ENCODE measurements around the gene DNAAF1.
"Not testable (repeated sequence)": the region's sequence is repeated elsewhere in the genome, so short reads cannot be mapped to it uniquely, and the experiment has no call there.

Gene DNAAF1

GRCh38 chr16:84144859-84145639 lies at the start of gene DNAAF1, which contains the start of gene HSDL1:
TSS of gene DNAAF1 (plus strand) at chr16:84145308. CDS start at chr16:84145441, 133 bp downstream.
TSS of gene HSDL1 (minus strand) at chr16:84145177. CDS start at chr16:84131321, 13,856 bp downstream.
- DNase-seq (ENCODE audit: low spot score) = peak; percentile 86

DNA sequence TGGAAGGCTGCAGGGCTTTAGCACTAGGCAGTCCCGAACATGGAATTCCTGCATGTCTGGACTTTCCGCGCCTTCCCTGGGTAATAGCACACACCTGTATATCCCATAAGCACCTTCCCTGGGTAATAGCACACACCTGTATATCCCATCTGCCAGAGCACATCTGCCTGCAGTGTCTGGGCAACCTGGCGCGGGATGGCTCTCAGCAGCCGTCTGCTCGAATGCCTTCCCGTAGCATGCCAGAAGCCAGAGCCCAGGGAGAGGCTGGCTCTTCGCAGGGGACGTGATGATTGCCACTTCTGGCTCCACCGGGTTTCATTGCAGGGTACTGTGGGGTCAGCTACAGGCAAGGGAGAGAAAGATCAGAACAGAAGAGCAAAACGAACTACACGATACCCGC lies 49.6 kb upstream of the DNAAF1 start:
- DNase-seq (ENCODE audit: low spot score) = no peak

- peak; percentile 6 for DNase-seq (ENCODE audit: low spot score)
These were observed 48.6 kb upstream of the DNAAF1 start for GRCh38 chr16:84096447-84097005.

DNA sequence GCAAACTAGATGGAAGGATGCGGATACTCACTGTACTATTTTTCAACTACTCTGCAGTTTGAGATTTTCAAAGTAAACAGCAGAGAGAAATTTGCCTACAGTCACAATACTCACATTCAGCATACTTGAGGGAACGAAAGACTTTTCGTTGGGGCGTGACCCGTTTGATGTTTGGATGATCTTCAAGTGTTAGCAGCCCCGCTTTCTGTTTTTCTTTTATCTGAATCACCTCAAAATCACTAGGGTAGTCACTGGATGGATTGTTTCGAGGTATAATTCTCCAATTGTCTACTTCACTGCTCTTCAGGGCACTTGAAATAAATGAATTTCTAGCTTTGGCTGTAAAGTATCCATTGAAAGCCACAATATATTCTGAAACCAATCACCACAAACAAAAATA lies 46.2 kb upstream of the DNAAF1 start:
- no peak for DNase-seq (ENCODE audit: low spot score)

DNA sequence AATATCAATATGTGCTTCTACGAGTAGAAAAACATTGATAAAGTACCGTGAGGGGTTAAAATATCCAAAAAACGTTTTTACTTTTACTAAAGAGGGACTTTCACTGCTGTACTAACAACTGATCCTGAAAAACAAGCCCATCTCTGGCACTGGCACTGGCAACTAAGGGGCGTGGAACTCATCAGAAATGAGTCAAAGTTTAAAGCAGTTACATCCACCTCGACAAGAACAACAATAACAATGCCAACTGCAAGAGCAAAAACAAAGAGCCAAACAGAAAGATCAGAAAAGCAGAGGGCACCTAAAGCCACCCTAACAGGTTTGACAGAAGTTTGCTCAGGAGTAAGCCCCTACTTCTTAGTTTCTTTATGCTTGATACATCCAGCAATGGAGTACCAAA lies 41.4 kb upstream of the DNAAF1 start:
- no peak for DNase-seq (ENCODE audit: low spot score)

DNA sequence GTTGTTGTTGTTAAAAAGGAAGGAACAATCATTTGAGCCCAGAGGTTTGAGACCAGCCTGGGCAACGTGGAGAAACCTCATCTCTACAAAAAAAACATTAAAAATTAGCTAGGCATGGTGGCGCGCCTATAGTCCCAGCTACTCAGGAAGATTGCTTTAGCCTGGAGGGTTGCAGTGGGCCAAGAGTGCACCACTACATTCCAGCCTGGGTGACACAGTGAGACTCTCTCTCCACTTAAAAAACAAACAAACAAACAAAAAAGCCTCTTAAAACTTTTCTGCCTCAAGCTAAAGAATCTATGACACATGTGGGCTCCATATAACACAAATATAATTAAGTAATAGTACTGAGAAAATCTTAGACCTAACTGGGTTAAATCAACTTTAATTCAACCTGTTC lies 40.9 kb upstream of the DNAAF1 start:
- DNase-seq (ENCODE audit: low spot score) = no peak

DNA sequence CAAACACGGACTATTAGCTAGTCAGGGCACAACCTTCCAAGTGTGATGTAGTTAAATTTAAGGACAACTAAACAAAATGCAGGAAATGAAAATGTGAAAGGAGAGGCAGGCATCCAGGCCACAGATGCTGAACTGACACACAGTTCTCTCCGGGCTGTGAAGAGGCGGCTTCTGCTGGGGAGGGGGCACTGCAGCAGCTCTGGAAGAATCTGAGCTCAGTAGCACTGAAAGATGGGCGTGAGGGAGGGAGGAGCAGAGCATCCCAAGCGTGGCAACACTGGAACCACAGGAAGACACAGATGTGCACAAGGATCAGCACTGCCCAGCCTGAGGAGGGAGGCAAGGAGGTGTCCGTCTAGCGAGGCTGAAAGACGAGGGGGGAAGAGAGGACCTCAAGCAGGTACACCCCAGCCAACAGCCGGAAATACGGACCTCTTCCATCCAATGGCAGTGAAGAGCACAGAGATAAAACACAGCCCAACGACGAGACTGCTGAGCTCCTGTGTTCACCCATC lies 39.8 kb upstream of the DNAAF1 start:
- no peak for DNase-seq (ENCODE audit: low spot score)

GRCh38 chr16:84105948-84106740 lies 39.0 kb upstream of the DNAAF1 start:
- DNase-seq (ENCODE audit: low spot score) = no peak

DNA sequence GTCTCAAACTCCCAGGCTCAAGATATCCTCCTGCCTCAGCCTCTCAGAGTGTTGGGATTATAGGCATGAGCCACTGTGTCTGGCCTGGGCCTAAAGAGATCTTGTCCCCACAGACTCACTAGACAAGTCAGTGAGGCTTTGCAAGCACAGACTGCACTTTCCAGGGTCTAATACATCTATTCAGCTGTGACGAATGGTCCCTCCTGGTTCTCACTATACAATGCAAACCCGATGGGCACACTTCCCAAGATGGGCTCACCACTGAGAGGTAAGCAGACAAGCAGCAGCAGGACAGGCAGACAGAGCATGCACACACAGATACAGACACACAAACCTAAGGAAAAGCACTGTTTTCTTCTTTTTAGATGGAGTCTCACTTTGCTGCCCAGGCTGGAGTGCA lies 37.2 kb upstream of the DNAAF1 start:
- no peak for DNase-seq (ENCODE audit: low spot score)

DNA sequence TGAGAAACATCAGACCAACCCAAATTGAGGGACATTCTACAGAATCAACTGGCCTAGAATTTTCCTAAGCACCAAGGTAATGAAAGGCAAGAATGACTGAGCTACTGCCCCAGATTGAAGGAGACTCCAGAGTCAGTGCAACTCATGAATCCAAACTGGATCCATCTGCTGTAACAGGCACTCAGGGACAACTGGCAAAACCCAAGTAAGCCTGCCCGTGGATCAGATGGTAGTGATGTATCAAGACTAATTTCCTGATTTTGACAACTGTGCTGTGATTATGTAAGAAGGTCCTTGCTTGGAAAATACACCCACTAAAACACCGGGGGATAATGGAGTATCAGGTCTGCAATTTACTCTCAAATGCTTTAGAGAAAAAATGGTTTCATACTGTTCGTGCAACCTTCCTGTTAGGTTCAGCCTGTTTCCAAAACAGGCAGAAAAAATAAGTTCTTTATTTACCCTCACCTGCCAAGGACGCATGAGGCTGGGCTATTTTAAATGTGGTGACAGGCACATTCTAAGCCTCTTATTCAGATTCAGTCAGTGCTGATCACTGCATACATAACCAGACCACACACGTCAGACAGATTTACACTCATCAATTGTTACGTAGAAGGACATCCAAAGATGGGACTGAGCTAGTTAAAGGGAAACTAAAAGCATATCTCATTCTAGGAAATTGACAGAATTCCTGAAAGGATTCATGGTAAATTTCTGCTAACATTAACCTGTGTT lies 35.3 kb upstream of the DNAAF1 start:
- peak; percentile 51 for DNase-seq (ENCODE audit: low spot score)

- DNase-seq (ENCODE audit: low spot score) = no peak
These were observed 34.6 kb upstream of the DNAAF1 start for GRCh38 chr16:84110527-84110926.

DNA sequence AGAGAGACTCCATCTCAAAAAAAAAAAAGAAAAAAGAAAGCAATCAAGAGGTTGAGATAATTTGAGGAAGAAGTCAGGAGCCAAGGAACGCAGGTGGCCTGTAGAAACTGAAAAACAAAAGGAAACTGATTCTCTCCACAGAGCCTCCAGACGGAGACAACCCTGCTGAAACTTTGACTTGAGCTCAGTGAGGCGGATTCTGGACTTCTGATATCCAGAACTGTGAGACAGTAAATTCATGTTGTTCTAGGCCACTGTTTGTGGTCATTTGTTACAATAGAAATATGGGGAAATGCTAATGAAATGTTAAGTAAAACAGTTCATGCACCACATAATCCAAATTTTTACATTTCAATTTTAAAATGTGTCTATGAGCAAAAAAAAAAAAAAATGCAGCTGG lies 33.6 kb upstream of the DNAAF1 start:
- DNase-seq (ENCODE audit: low spot score) = no peak

GRCh38 chr16:84111949-84112348 lies 33.2 kb upstream of the DNAAF1 start:
- DNase-seq (ENCODE audit: low spot score) = peak; percentile 16

DNA sequence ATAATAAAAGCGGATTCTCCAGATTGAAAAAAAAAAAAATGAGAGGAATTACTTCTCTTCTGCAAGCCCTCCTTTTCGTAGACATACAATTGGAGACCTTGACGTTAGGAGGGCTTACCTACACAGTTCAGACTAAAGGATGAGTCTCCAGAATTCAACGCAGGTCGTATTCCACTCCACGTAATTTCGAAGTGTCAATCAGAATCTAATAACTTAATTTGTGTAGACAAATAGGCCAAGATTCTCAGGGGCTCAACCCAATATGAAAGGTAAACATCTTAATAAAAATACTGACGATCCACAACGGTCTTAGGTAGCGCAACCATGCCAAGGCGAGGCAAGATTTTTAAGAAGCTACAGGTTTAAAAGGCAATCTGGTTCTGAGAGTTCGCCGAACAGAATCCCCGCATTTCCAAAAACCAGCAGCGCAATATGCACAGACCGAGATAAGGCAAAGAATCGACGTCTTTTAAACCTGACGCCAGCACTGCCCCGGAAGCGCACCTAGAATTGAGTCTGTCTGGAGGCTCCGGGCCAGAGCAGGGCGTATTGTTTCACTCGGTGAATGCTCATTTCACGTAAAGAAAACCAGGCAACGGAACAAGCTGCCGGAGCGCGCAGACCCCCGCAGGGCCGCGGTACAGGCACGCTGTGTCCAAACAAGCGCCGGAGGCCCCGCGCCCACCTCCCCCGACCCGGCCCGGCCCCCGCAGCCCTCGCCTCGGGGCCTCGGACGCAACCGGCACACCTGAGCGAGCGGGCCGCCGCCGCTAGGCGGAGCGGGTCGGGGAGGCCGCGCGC lies 29.0 kb upstream of the DNAAF1 start:
- DNase-seq (ENCODE audit: low spot score) = peak; percentile 45

- peak; percentile 98 for DNase-seq (ENCODE audit: low spot score)
These were observed 28.2 kb upstream of the DNAAF1 start, which contains the start of gene MBTPS1 for GRCh38 chr16:84116720-84117493. TSS of gene MBTPS1 (minus strand) at chr16:84116942. CDS start at chr16:84101783, 15,159 bp downstream.

DNA sequence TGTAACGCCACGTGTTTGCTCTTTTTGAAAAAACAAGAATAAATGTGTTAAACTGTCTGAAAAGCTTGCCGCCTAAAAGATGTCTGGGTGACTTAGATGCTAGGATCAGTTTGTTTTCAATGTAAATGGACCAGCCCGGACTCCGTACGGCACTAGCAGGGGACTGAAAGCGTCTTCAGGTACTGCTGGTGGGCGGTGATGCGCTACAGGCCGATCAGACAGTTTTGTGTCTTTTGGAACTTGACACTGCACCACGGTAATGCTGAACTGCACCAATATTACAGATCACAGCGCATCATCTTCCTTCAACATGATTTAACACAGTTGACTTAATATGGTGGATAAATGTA lies 27.6 kb upstream of the DNAAF1 start:
- DNase-seq (ENCODE audit: low spot score) = peak; percentile 42

GRCh38 chr16:84118315-84118714 lies 26.8 kb upstream of the DNAAF1 start:
- not testable (repeated sequence) for DNase-seq (ENCODE audit: low spot score)

DNA sequence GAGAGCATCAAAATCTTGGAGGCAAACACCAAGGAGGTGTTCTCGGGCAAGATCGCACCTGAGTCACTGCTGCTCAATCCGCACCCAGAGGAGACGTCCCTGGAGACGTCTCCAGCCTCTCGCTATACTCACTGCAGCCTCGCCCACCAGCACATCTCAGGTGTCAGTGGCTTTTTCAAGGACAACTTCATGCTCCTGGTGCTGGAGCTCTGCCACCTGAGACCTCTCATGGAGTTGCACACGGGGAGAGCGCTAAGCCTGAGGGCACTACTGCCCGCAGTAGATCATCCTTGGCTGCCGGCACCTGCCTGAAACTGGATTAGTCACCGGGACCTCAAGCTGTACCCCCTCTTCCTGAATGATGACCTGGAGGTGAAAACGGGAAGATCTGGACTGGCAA lies 25.7 kb upstream of the DNAAF1 start:
- no peak for DNase-seq (ENCODE audit: low spot score)

- no peak for DNase-seq (ENCODE audit: low spot score)
These were observed 25.1 kb upstream of the DNAAF1 start for GRCh38 chr16:84120023-84120422.

DNA sequence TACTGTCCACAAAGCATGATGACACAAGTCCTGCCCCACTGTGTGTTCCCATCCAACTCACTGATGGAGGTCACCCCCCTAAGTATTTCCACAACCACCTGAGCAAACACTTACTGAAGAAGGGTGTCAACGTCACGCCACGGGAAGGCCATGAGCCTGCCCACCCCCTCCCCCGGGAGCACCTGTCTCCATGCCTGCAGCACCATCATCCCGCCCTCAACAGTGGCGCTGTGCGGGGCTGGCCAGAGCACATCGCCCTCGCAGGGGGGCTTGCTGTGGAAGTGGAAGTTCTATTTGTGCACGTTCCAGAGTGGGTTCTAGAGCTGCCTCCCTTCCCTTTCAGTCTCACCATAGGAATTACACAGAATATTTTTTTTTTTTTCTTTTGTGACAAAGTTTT lies 24.1 kb upstream of the DNAAF1 start:
- no peak for DNase-seq (ENCODE audit: low spot score)
